Calu3 (cell line): ENCODE measurements around the gene UBC. TPM values are rescaled to one million over a fixed set of nuclear protein-coding genes. Genes with fewer than 3 reads are reported as not detected.
A peak's percentile ranks its signal among the peaks of the same experiment; 100 is the strongest.
"Not testable (repeated sequence)": the region's sequence is repeated elsewhere in the genome, so short reads cannot be mapped to it uniquely, and the experiment has no call there.

ENCODE experiments used
- BruUV-seq: library from RNA; stranded (reverse); fragments of 400-500 nt; replicated peaks from 2 replicates; lab custom pipeline; 2021; lab: Mats Ljungman, UMichigan
- CTCF ChIA-PET: fragments of 300-600 bp; sonication (Branson Sonifier 250); formaldehyde crosslinking; loops from one replicate; lab custom pipeline; 2022; ENCODE audit warnings: antibody characterized with exemption; lab: Charles Lee
- DNase-seq: peaks from one replicate; pipeline ENCODE4 v3.0.0; 2022
- H3K27ac Mint-ChIP-seq: one replicate; pipeline ENCODE4 v1.8.0; 2022; ENCODE audit warnings: mixed read lengths; ENCODE audit not compliant: unreplicated experiment
- H3K27me3 Mint-ChIP-seq: one replicate; pipeline ENCODE4 v1.8.0; 2022; ENCODE audit warnings: mixed read lengths; ENCODE audit not compliant: unreplicated experiment
- H3K36me3 Mint-ChIP-seq: one replicate; pipeline ENCODE4 v1.8.0; 2022; ENCODE audit warnings: mild to moderate bottlenecking, moderate library complexity, mixed read lengths; ENCODE audit not compliant: insufficient read depth, unreplicated experiment
- H3K4me1 Mint-ChIP-seq: one replicate; pipeline ENCODE4 v1.8.0; 2022; ENCODE audit warnings: mild to moderate bottlenecking, low read depth, mixed read lengths; ENCODE audit not compliant: unreplicated experiment
- H3K4me3 Mint-ChIP-seq: one replicate; pipeline ENCODE4 v1.8.0; 2022; ENCODE audit warnings: mild to moderate bottlenecking, low read depth, moderate library complexity, mixed read lengths; ENCODE audit not compliant: unreplicated experiment
- H3K9me3 Mint-ChIP-seq: one replicate; pipeline ENCODE4 v1.8.0; 2022; ENCODE audit warnings: low read depth, mixed read lengths; ENCODE audit not compliant: unreplicated experiment
- intact Hi-C: fragments of 100-400 bp; cut with micrococcal nuclease; formaldehyde crosslinking; loops from one replicate; pipeline ENCODE4 v1.10.0; 2022; ENCODE audit not compliant: unreplicated experiment
- total RNA-seq: library from RNA; stranded (reverse); gene quantifications from 2 replicates; pipeline ENCODE4 v1.2.3, GENCODE V29; 2022
- TF ChIP-seq, protein P1 (sequence below): fragments of 200-600 bp; IDR thresholded peaks from one replicate; pipeline ENCODE4 v1.8.0; 2022; ENCODE audit warnings: antibody characterized with exemption; ENCODE audit not compliant: unreplicated experiment

The UBC gene
- total RNA-seq, 1 experiment from 2014 or later, result 1,247 TPM

DNA sequence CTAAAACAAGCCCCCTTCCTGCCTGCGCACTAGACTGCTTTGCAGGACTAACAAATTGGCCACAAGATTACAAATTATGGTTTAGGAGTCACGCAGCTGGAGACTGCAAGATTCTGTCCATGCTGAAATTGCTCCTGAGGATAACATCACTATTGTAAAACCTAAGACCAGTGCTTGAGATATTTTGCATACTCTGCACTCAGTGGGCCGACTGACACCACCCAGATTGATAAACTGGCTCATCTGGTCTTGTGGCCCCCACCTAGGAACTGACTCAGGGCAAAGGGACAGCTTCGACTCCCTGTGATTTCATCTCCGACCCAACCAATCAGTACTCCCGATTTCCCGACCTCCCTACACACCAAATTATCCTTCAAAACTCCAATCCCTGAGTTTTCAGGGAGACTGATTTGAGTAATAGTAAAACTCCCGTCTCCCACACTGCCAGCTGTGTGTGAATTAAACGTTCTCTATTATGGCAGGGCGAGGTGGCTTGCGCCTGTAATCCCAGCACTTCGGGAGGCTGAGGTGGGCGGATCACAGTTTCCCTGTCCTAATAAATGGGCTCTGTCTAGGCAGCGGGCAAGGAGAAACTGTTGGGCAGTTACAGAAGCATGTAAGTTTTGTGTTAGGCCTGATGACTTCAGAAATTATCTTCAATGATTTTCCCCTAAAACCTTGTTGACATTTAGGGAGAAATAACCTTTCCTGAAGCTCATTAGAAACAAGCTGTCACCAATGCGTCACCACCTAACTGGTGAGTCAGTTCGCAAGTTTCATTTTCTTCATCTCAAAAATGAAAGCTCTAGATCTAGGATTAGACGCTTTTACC is 5.3 kb upstream of the UBC start:
- TF ChIP-seq, protein P1, sequence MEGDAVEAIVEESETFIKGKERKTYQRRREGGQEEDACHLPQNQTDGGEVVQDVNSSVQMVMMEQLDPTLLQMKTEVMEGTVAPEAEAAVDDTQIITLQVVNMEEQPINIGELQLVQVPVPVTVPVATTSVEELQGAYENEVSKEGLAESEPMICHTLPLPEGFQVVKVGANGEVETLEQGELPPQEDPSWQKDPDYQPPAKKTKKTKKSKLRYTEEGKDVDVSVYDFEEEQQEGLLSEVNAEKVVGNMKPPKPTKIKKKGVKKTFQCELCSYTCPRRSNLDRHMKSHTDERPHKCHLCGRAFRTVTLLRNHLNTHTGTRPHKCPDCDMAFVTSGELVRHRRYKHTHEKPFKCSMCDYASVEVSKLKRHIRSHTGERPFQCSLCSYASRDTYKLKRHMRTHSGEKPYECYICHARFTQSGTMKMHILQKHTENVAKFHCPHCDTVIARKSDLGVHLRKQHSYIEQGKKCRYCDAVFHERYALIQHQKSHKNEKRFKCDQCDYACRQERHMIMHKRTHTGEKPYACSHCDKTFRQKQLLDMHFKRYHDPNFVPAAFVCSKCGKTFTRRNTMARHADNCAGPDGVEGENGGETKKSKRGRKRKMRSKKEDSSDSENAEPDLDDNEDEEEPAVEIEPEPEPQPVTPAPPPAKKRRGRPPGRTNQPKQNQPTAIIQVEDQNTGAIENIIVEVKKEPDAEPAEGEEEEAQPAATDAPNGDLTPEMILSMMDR, result no peak
- H3K4me3 Mint-ChIP-seq, result peak overlapping the region; percentile 98
- CTCF ChIA-PET, result interaction anchor here (0.6 to 5.9 kb wide), 9 partner anchors 9 to 1139 kb away, joined by 3 to 62 read pairs (median 3); no protein-coding TSS in a partner anchor
- no peaks in the 10 kb centered on the region for H3K9me3 Mint-ChIP-seq
- peak overlapping the region; percentile 100 for H3K27ac Mint-ChIP-seq
- H3K27me3 Mint-ChIP-seq, result peaks cover 14% of the 10 kb centered on the region
- intact Hi-C loops, result no loop called here
- TSS peak; percentile 16 for BruUV-seq
- DNase-seq, result peak; percentile 57
- H3K36me3 Mint-ChIP-seq, result peaks cover 90% of the 10 kb centered on the region
- H3K4me1 Mint-ChIP-seq, result peaks cover 59% of the 10 kb centered on the region

DNA sequence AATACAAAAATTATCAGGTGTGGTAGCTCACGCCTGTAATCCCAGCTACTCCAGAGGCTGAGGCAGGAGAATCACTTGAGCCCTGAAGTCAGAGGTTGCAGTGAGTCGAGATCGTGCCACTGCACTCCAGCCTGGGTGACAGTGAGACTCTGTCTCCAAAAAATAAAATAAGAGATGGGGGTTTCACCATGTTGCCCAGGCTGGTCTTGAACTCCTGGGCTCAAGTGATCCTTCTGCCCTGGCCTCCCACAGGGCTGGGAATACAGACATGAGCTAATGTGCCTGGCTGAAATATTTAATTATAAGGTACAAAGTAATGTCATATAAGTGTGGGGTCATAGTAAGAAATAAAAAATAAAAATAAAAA is 4.2 kb upstream of the UBC start:
- Mint-ChIP-seq H3K27me3 (peaks cover 25% of the 10 kb centered on the region), H3K4me1 (peaks cover 67% of the 10 kb centered on the region)

DNA sequence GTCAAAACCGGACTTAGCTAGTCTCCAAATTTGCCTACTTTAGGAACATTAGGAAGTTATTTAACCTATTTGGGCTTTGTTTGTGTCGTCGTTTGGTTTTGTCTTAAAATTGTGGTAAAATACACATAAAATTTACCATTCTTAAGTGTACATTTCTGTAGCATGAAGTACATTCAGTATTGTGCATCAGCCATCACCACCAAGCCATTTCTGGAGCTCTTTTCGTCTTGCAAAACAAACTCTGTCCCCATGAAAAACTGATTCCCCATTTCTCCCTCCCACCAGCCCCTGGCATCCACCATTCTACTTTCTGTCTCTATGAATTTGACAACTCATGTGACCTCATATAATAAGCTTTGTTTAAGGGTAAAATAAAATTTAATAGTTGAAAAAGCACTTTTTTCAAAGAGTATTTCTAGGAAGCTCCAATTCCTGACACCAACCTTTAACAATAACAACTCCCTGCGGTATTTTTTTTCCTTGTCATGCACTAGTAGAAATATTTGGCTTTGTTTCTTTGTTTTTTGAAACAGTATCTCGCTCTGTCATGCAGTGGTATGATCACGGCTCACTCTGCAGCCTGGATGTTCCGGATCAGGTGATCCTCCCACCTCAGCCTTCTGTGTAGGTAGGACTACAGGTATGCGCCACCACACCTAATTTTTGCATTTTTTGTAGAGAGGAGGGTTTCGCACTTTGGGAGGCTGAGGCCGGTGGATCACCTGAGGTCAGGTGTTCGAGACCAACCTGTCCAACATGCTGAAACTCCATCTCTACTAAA is 3.6 kb upstream of the UBC start:
- peaks cover 94% of the 10 kb centered on the region for H3K36me3 Mint-ChIP-seq
- intact Hi-C loops, result loop anchor here (1.0 kb wide), 1 partner anchor 9 kb away; no protein-coding TSS in a partner anchor

More for the DNA sequence above, 4.2 kb upstream of the UBC start:
- H3K9me3 Mint-ChIP-seq, intact Hi-C loops, BruUV-seq, DNase-seq: not testable (repeated sequence)
- CTCF ChIA-PET, result interaction anchor here (1.8 to 5.9 kb wide), 3 partner anchors 10 to 21 kb away, joined by 8 to 62 read pairs (median 39); no protein-coding TSS in a partner anchor
- peak overlapping the region; percentile 98 for H3K4me3 Mint-ChIP-seq
- H3K36me3 Mint-ChIP-seq, result peaks cover 91% of the 10 kb centered on the region
- peak overlapping the region; percentile 100 for H3K27ac Mint-ChIP-seq

DNA sequence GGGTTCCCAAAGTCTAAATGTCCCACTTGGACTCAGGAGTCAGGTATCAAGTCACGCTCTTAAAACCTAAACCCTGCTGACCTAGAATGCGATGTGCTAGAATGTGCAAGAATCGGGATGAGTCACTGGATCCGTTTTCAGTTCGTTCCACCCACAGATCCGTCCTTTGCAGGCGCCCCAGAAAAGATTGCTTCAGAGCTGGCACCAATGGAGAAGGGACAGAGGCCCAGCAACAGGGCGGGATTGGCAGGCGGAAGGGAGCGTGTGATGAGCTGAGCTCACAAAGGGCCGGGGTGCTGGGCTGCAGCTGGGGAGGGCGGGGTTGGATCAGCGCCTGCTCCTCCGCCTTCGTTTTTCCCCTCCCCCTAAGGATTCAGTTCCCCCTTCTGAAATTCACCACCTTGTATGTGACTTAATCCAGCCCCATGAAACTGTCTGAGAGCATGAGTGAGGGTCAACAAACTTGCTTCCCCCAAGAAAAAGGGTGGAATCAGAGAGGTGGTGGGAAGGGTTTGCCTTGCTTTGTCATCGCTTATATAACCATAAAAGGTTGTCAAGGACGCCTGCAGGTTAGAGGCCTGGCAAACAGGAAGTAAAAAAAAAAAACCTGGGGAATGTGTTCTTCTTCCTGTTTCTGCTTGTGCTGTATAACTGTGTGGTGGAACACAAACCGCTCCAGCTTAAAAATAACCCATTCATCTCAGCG is 2.8 kb upstream of the UBC start:
- Mint-ChIP-seq H3K27ac (peak overlapping the region; percentile 100), H3K36me3 (peaks cover 98% of the 10 kb centered on the region), H3K9me3 (no peaks in the 10 kb centered on the region), H3K4me3 (peak overlapping the region; percentile 98), H3K27me3 (peaks cover 25% of the 10 kb centered on the region), H3K4me1 (peaks cover 74% of the 10 kb centered on the region)
- TF ChIP-seq, protein P1, result no peak
- CTCF ChIA-PET, result interaction anchor here (0.6 to 5.9 kb wide), 4 partner anchors 8 to 22 kb away, joined by 3 to 62 read pairs (median 24); no protein-coding TSS in a partner anchor
- peak; percentile 97 for DNase-seq
- intact Hi-C loops, result loop anchor here (1.0 kb wide), 1 partner anchor 10 kb away; no protein-coding TSS in a partner anchor
- no TSS peak for BruUV-seq

More for the DNA sequence above, 3.6 kb upstream of the UBC start:
- Mint-ChIP-seq H3K4me1 (peaks cover 70% of the 10 kb centered on the region), H3K27me3 (peaks cover 25% of the 10 kb centered on the region), H3K9me3 (no peaks in the 10 kb centered on the region), H3K27ac (peak overlapping the region; percentile 100), H3K4me3 (peak overlapping the region; percentile 98)
- TF ChIP-seq, protein P1, result no peak
- CTCF ChIA-PET, result interaction anchor here (1.8 to 5.9 kb wide), 3 partner anchors 10 to 21 kb away, joined by 8 to 62 read pairs (median 39); no protein-coding TSS in a partner anchor
- TSS peak; percentile 15 for BruUV-seq
- DNase-seq, result peak; percentile 63
